CD4-positive, CD25-positive, alpha-beta regulatory T cell (primary cell): ENCODE data around the gene SNED1. TPM values are rescaled to one million over a fixed set of nuclear protein-coding genes. Genes with fewer than 3 reads are reported as not detected.
A peak's percentile ranks its signal among the peaks of the same experiment; 100 is the strongest.

Experiments
- ATAC-seq, 2 donors: fragments of 150-1000 bp; cut with Tn5 transposase; one replicate each; pipeline ENCODE4 v1.10.0; 2021; ENCODE audit warnings: low read depth in 2 of 2, moderate number of reproducible peaks in 2 of 2, moderate library complexity in 1 of 2
- DNase-seq, 3 donors: peaks; one replicate each; pipeline versions ENCODE4 v3.0.0 to v3.0.0-alpha.2; 2012 to 2022; ENCODE audit warnings: mixed read lengths in 1 of 3
- H3K27ac ChIP-seq: one replicate; pipeline ENCODE4 v1.7.0; 2013; ENCODE audit warnings: mild to moderate bottlenecking, low read length; ENCODE audit not compliant: insufficient read depth, poor library complexity, severe bottlenecking
- H3K27me3 ChIP-seq: one replicate; pipeline ENCODE4 v1.7.0; 2013; ENCODE audit warnings: low read length; ENCODE audit not compliant: control insufficient read depth, insufficient read depth
- H3K36me3 ChIP-seq: one replicate; pipeline ENCODE4 v1.7.0; 2013; ENCODE audit warnings: mild to moderate bottlenecking, low read length, moderate library complexity; ENCODE audit not compliant: control insufficient read depth, insufficient read depth
- H3K4me1 ChIP-seq: 2 replicates; pipeline ENCODE4 v1.7.0; 2013; ENCODE audit warnings: mild to moderate bottlenecking, low read length; ENCODE audit not compliant: insufficient read depth, control insufficient read depth, poor library complexity, severe bottlenecking
- H3K4me3 ChIP-seq: one replicate; pipeline ENCODE4 v1.7.0; 2013; ENCODE audit warnings: low read depth, mild to moderate bottlenecking, low read length, moderate library complexity
- H3K9me3 ChIP-seq, 2 experiments: 1 replicate in 1 of 2; 2 replicates in 1 of 2; pipeline ENCODE4 v1.7.0; 2013; ENCODE audit warnings: low read length in 2 of 2, mild to moderate bottlenecking in 1 of 2, moderate library complexity in 1 of 2; ENCODE audit not compliant: control insufficient read depth in 2 of 2
- H3K27ac Mint-ChIP-seq, 3 donors: one replicate each; pipeline ENCODE4 v1.8.0; 2020 to 2022; ENCODE audit warnings: mild to moderate bottlenecking in 3 of 3, mixed read lengths in 3 of 3, moderate library complexity in 2 of 3
- H3K27me3 Mint-ChIP-seq: one replicate; pipeline ENCODE4 v1.8.0; 2022; ENCODE audit warnings: mild to moderate bottlenecking, mixed read lengths
- H3K36me3 Mint-ChIP-seq: one replicate; pipeline ENCODE4 v1.8.0; 2020; ENCODE audit warnings: mixed read lengths
- H3K4me1 Mint-ChIP-seq, 4 donors: one replicate each; pipeline ENCODE4 v1.8.0; 2020 to 2022; ENCODE audit warnings: mixed read lengths in 4 of 4, mild to moderate bottlenecking in 1 of 4
- H3K4me3 Mint-ChIP-seq, 4 donors: one replicate each; pipeline ENCODE4 v1.8.0; 2020 to 2022; ENCODE audit warnings: mild to moderate bottlenecking in 4 of 4, mixed read lengths in 4 of 4, moderate library complexity in 3 of 4
- H3K9me3 Mint-ChIP-seq, 7 donors: one replicate each; pipeline ENCODE4 v1.8.0; 2020 to 2022; ENCODE audit warnings: mixed read lengths in 7 of 7, mild to moderate bottlenecking in 3 of 7, moderate library complexity in 2 of 7
- polyA plus RNA-seq, 4 donors: library from polyadenylated mRNA; unstranded; fragments of 300-500 nt; fragmentation: Illumina TruSeq; gene quantifications; one replicate each; pipeline ENCODE4 v1.2.3, GENCODE V29; 2021
- total RNA-seq: library from RNA; stranded (reverse); gene quantifications from one replicate; pipeline ENCODE4 v1.2.3, GENCODE V29; 2022

The SNED1 gene
- total and polyA plus RNA-seq, 5 donors from 2014 or later: 1.7 to 170 (median 2.5) TPM

DNA sequence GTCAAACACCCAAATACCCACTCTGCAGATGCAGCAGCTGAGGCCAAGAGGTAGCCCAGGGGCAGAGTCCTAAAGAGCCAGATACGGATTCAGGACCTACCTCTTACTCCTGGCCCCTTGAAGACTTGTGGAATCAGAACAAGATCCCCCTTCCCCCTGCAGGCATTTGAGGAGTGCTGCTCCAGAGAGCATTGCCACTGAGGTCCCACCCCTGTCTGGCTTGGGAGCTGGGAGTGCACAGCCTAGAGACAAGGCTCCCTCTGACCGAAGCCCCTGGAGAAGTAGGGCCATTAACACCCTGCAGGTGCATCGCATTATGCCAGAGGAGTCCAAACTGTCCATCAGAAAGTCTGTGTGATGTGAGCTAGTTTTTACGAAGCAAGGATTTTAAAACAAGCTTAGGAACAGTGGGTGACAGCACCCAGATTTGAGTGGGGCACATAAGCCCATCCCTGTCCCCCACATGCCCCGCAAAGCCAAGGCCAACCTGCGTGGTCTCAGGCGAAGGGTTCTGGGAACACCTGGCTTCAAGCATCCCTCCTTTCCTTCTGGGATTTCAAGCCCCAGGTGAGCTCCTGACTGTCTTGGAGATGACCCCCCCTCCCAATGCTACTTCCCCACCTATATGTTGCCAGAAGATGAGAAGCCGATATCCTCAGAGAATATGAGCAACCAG lies 55.3 kb downstream of the SNED1 start:
- Mint-ChIP-seq H3K36me3 (peaks cover 10% of the 10 kb centered on the region), H3K4me1 (peaks cover 0 to 14% (median under 1%) of the 10 kb centered on the region in 4 donors), H3K9me3 (peaks cover 0 to 2% (median 0%) of the 10 kb centered on the region in 7 donors), H3K4me3 (no peak overlapping the region), H3K27ac (peak overlapping the region in 1 of 3 donors; percentile 16), H3K27me3 (no peaks in the 10 kb centered on the region)
- H3K4me1 ChIP-seq: no peaks in the 10 kb centered on the region
- H3K4me3 ChIP-seq: no peak overlapping the region
- H3K36me3 ChIP-seq: peaks cover 13% of the 10 kb centered on the region
- no peak for ATAC-seq
- H3K9me3 ChIP-seq: no peaks in the 10 kb centered on the region
- H3K27me3 ChIP-seq: no peaks in the 10 kb centered on the region
- H3K27ac ChIP-seq: no peak overlapping the region
- DNase-seq: no peak

GRCh38 chr2:241061275-241061674 lies 62.9 kb downstream of the SNED1 start:
- peaks cover 0 to 1% (median 0%) of the 10 kb centered on the region in 7 donors for H3K9me3 Mint-ChIP-seq
- Histone ChIP-seq H3K27ac (no peak overlapping the region), H3K4me3 (no peak overlapping the region), H3K27me3 (no peaks in the 10 kb centered on the region), H3K9me3 (no peaks in the 10 kb centered on the region), H3K4me1 (peaks cover 3% of the 10 kb centered on the region), H3K36me3 (no peaks in the 10 kb centered on the region)
- peaks cover 0 to 8% (median 4%) of the 10 kb centered on the region in 4 donors for H3K4me1 Mint-ChIP-seq
- DNase-seq (no peak), ATAC-seq (no peak)
- no peaks in the 10 kb centered on the region for H3K36me3 Mint-ChIP-seq
- H3K4me3 Mint-ChIP-seq: no peak overlapping the region
- H3K27ac Mint-ChIP-seq: no peak overlapping the region
- peaks cover 4% of the 10 kb centered on the region for H3K27me3 Mint-ChIP-seq

- Histone ChIP-seq H3K36me3 (no peaks in the 10 kb centered on the region), H3K9me3 (no peaks in the 10 kb centered on the region), H3K27me3 (no peaks in the 10 kb centered on the region), H3K4me3 (no peak overlapping the region), H3K27ac (no peak overlapping the region), H3K4me1 (peaks cover 3% of the 10 kb centered on the region)
- ATAC-seq (no peak), DNase-seq (no peak)
- H3K36me3 Mint-ChIP-seq: no peaks in the 10 kb centered on the region
- H3K9me3 Mint-ChIP-seq: peaks cover 0 to 1% (median 0%) of the 10 kb centered on the region in 7 donors
- peaks cover 4% of the 10 kb centered on the region for H3K27me3 Mint-ChIP-seq
- H3K27ac Mint-ChIP-seq: no peak overlapping the region
- no peak overlapping the region for H3K4me3 Mint-ChIP-seq
- H3K4me1 Mint-ChIP-seq: peaks cover 0 to 8% (median 4%) of the 10 kb centered on the region in 4 donors
Measured at GRCh38 chr2:241062389-241063092, 64.1 kb downstream of the SNED1 start.

GRCh38 chr2:241063093-241063551 lies 64.7 kb downstream of the SNED1 start:
- H3K27ac Mint-ChIP-seq: no peak overlapping the region

DNA sequence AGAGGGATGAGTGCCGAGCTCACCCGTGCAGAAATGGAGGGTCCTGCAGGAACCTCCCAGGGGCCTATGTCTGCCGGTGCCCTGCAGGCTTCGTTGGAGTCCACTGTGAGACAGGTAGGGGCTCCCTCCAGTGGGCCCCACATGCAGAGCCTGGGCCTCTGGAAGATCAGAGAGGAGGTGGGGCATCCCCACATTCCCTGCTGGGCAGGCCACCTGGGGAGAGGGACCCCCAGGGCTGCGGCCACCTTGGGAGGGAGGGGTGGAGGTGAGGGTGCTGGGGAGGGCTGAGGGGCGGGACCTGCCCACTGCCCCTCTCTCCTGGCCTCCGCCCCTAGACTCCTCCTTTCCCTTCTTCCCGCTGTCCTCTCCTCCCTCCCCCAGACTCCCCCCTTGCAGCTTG lies 65.2 kb downstream of the SNED1 start:
- H3K4me1 ChIP-seq: peaks cover 3% of the 10 kb centered on the region
- Mint-ChIP-seq H3K9me3 (peaks cover 0 to 1% (median 0%) of the 10 kb centered on the region in 7 donors), H3K36me3 (no peaks in the 10 kb centered on the region), H3K27ac (no peak overlapping the region), H3K27me3 (peaks cover 4% of the 10 kb centered on the region), H3K4me3 (no peak overlapping the region), H3K4me1 (peaks cover 0 to 6% (median 0%) of the 10 kb centered on the region in 4 donors)
- no peaks in the 10 kb centered on the region for H3K9me3 ChIP-seq
- no peaks in the 10 kb centered on the region for H3K27me3 ChIP-seq
- peak; percentile 4 to 6 for ATAC-seq
- no peaks in the 10 kb centered on the region for H3K36me3 ChIP-seq
- DNase-seq: no peak
- H3K4me3 ChIP-seq: no peak overlapping the region
- no peak overlapping the region for H3K27ac ChIP-seq

More at GRCh38 chr2:241063093-241063551, 64.7 kb downstream of the SNED1 start:
- no peaks in the 10 kb centered on the region for H3K36me3 ChIP-seq
- Mint-ChIP-seq H3K27me3 (peaks cover 4% of the 10 kb centered on the region), H3K4me1 (peaks cover 0 to 6% (median 1%) of the 10 kb centered on the region in 4 donors), H3K4me3 (no peak overlapping the region), H3K36me3 (no peaks in the 10 kb centered on the region), H3K9me3 (peaks cover 0 to 1% (median 0%) of the 10 kb centered on the region in 7 donors)
- DNase-seq (no peak), ATAC-seq (no peak)
- H3K4me3 ChIP-seq: no peak overlapping the region
- no peak overlapping the region for H3K27ac ChIP-seq
- no peaks in the 10 kb centered on the region for H3K27me3 ChIP-seq
- H3K4me1 ChIP-seq: peaks cover 3% of the 10 kb centered on the region
- H3K9me3 ChIP-seq: no peaks in the 10 kb centered on the region

DNA sequence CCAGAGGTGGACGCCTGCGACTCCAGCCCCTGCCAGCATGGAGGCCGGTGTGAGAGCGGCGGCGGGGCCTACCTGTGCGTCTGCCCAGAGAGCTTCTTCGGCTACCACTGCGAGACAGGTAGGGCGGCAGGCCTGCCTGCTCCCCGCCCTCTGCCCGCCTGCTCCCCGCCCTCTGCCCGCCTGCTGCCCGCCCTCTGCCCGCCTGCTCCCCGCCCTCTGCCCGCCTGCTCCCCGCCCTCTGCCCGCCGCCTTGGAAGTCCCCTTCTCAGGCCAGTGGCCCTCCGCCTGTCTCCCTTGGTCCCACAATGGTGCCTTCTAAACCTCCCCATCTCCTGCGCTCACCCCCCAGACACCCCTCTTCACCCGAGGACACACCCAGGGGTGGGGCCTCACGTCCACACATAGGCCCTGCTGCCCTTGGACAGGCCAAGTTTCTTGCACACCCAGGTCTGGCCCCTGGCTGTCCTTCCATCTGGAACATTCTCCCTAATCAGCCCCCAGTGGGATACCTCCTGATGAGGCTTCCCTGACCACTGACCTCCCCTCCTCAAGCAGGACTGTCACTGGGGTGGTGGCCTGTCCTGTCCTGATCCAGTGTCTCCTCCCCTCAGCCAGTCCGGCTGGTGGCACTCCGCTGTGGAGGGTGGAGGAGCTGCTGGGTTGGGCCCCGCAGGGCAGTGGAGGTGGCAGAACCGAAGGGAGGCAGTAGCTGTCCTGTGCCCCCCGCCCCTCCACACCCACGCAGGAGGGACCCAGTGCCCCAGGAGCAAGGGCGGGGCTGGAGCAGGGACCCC lies 65.8 kb downstream of the SNED1 start:
- H3K36me3 Mint-ChIP-seq: no peaks in the 10 kb centered on the region
- peak overlapping the region in 3 of 4 donors; percentile 35 to 84 (median 38) for H3K4me3 Mint-ChIP-seq
- H3K27me3 Mint-ChIP-seq: peaks cover 4% of the 10 kb centered on the region
- H3K4me1 ChIP-seq: peaks cover 3% of the 10 kb centered on the region
- peaks cover 0 to 1% (median 0%) of the 10 kb centered on the region in 7 donors for H3K9me3 Mint-ChIP-seq
- peak; percentile 54 to 70 for ATAC-seq
- H3K4me3 ChIP-seq: no peak overlapping the region
- H3K27ac ChIP-seq: no peak overlapping the region
- DNase-seq: peak; percentile 30 to 37 (median 33)
- H3K9me3 ChIP-seq: no peaks in the 10 kb centered on the region
- no peaks in the 10 kb centered on the region for H3K27me3 ChIP-seq
- peaks cover 0 to 6% (median 0%) of the 10 kb centered on the region in 4 donors for H3K4me1 Mint-ChIP-seq
- no peak overlapping the region for H3K27ac Mint-ChIP-seq
- H3K36me3 ChIP-seq: no peaks in the 10 kb centered on the region

DNA sequence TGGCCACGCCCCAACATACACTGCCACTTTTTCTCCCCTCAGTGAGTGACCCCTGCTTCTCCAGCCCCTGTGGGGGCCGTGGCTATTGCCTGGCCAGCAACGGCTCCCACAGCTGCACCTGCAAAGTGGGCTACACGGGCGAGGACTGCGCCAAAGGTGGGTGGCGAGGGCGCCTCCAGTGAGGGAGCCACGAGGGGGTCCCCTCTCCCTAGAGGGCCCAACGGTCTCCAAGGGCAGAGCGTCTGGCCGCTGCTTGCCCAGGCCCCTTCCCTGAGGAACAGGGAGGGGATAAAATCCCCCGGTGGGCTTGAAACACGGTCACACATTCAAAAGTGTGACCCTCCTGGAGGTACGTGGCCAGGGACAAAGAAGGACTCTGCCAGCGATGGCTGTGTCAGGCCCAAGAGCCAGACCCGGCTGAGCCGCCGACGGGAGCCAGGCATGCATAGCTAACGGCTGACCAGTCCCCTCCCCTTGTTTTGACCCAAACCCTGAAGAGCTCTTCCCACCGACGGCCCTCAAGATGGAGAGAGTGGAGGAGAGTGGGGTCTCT lies 66.5 kb downstream of the SNED1 start:
- Histone ChIP-seq H3K4me1 (peaks cover 3% of the 10 kb centered on the region), H3K36me3 (no peaks in the 10 kb centered on the region), H3K9me3 (no peaks in the 10 kb centered on the region), H3K4me3 (no peak overlapping the region), H3K27me3 (no peaks in the 10 kb centered on the region), H3K27ac (no peak overlapping the region)
- no peaks in the 10 kb centered on the region for H3K9me3 Mint-ChIP-seq
- no peaks in the 10 kb centered on the region for H3K36me3 Mint-ChIP-seq
- no peak overlapping the region for H3K4me3 Mint-ChIP-seq
- peaks cover 0 to 6% (median 0%) of the 10 kb centered on the region in 4 donors for H3K4me1 Mint-ChIP-seq
- no peak for ATAC-seq
- no peak overlapping the region for H3K27ac Mint-ChIP-seq
- no peak for DNase-seq
- H3K27me3 Mint-ChIP-seq: peaks cover 4% of the 10 kb centered on the region
